ENCODE measurements around the gene TGFB1I1. TPM values are rescaled to one million over a fixed set of nuclear protein-coding genes. Genes with fewer than 3 reads are reported as not detected.
"Not testable (repeated sequence)": the region's sequence is repeated elsewhere in the genome, so short reads cannot be mapped to it uniquely, and the experiment has no call there.

Gene TGFB1I1
- total RNA-seq, 1 donor from 2014 or later, result 20.2 TPM

- DNase-seq, result peak; percentile 36
These were observed 15.9 kb downstream of the TGFB1I1 start for GRCh38 chr16:31487720-31488467.

GRCh38 chr16:31488468-31489297 lies 16.7 kb downstream of the TGFB1I1 start:
- no peak for DNase-seq

- no peak for DNase-seq
These were observed 17.3 kb downstream of the TGFB1I1 start for GRCh38 chr16:31489298-31489564.

DNA sequence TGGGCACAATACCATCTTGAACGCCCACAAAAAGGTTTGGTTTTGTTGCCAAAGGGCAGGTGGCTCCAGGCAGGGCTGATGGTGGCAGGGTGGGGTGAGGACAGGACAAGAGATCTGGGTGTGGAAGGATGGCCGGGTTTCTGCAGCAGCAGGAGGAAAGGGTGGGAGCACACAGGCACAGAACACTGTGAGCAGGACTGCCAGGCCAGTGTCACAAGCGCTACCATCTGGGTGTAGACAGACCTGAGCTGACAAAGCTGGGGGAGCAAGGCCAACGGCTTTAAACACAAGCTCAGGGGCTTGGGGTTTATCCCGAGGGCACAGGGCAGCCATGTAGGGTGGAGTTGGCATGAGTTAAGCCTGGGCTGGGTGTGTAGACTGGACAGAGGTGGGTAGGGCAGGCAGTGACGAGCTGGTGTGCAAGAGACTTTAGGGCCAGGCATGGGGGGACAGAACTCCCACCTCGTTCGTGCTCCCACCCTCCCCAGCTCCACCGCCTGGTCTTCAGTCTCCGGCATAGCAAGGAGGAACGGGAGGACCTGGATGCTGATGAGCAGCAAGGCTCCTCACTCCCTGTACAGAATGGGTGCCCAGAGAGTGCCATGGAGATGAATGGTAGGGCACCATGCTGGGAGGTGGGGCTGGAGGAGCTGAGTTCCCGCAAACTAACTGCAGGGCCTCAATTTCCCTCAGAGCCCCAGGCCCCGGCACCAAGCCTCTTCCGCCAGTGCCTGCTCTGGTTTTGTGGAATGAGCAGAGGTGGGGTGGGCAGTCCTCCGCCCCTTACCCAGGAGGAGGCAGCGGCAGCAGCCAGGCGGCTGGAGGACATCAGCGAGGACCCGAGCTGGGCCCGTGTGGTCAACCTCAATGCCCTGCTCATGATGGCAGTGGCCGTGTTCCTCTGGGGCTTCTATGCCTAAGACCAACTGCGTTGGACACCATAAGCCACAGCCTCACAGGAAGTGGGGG lies 17.9 kb downstream of the TGFB1I1 start:
- DNase-seq, result no peak

GRCh38 chr16:31491778-31492418 lies 19.9 kb downstream of the TGFB1I1 start:
- DNase-seq, result no peak

DNA sequence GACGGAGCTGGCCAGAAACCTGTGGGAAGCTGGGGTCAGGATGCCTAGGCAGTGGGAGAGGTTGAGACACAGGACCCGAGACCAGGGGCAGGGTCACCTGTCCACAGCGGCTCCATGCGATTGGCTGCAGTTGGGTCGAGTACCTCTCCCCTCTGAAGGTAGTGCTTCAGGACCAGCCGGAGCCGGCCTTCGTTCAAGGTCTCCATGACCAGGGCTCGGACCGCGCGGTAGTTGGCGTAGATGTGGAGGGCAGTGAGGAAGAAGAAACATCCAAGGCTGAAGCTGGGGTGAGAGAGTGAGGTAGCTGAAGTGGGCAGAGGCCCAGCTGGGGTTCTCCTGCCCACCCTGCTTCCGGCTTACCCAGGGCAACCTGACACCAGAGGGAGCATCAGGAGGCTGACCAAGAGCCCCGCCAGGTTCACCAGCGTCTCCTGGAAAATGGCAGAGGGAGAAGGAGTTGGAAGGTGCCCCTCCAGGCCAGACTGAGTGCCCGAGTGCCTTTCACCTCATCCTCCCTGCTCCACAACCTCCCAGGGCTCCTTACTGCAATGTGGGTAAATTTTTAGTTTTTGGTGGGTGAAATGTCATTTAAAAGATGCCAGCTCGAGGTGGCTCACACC lies 21.7 kb downstream of the TGFB1I1 start:
- no peak for DNase-seq

DNA sequence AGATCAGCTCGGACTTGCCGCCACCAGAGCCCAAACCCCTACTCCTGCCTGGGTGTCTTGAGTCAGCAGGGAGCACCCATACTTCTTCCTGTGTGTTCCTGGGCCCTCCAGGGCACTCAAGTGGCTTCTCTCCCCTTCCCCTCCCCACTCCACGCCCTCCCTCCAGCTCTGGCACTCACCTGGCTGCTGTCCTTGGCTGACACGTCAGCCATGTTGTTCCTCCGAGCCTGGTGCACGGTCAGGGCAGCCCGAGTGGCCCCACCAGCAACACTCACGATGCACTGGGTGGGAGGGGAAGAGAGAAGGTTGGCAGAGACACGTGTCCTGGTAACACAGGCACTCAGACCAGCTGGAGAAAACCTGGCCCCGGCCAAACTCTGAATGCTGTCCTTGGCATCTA lies 24.7 kb downstream of the TGFB1I1 start:
- DNase-seq, result no peak

DNA sequence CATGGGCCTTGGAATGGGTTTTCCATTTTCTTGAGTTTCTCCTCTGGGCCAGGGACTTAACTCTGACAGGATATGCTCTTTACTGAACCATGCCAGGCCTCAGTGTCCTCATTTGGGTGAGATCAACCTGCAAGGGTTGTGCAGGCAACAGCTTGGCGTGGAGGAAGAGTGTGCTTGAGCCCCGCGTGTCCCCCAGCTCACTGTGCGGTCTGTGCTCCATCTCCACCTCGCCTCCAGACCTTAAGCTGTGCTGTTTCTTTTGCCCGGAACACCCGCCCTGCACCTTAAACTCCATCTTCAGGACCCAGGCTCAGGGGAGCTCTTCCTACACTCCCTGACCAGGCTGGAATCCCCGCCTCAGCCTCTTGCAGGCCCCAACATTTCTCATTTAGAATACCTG lies 26.5 kb downstream of the TGFB1I1 start:
- no peak for DNase-seq

DNA sequence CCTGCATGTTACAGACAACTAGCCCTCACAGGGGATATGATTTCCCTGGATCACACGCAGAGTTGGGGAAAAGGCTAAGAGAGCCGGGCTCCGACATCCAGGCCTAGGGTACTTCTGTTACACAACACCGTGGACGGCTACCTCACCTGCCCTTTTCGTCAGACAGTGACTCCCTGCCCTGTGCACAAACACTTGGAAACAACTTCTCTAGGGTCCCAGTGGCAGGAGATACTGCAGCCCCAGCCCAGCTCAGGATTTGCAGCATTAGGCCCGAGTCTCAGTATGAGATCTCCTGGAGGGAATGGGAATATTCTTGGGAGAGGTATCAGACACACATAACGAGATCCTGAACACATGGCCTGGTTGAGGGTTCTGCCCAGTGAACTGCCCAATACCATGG lies 28.0 kb downstream of the TGFB1I1 start:
- DNase-seq, result no peak

DNA sequence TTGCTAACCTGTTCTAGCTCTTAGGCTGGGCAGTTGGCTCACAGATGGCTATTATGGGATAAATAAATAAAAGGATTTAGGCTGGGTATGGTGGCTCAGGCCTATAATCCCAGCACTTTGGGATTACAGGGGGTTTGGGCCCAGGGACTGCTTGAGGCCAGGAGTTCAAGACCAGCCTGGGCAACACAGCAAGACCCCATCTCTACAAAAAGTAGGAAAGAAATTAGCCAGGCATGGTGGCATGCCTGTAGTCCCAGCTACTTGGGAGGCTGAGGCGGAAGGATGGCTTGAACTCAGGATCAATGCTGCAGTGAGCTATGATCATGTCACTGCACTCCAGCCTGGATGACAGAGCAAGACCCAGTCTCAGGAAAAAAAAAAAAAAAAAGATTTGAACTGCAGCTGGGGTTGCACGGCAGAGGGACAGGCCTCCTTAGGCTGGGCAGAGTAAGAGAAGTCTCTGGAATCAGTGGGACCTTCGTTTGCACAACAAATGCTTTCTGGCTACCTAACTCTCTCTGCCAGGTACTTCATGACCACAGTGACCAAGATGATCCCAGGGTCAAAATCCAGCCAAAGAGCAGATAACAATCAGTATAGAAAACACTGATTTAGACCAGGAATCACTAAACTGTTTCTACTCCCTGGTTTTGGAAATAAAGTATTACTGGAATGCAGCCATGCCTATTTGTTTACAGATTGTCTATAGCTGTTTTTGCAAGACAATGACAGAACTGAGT lies 29.4 kb downstream of the TGFB1I1 start:
- no peak for DNase-seq

DNA sequence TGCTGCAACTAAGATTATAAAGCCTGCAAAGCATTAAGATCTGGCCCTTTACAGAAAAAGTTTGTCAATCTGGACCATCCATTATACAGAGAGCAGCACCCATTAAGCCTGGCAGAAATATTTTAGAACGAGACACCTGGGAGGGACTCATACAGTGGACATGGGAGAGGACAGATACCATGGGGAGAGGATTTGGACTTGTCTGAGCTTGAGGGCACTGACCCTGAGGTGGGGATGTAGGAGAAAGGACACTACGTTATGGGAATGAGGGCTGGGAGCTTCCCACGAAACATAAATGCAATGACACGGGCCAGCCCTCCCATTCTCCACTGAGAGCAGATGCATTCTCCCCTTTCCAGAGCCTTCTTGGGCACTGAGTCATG lies 30.0 kb downstream of the TGFB1I1 start:
- DNase-seq, result no peak

- no peak for DNase-seq
These were observed 31.0 kb downstream of the TGFB1I1 start for GRCh38 chr16:31502981-31503380.

GRCh38 chr16:31503555-31503954 lies 31.6 kb downstream of the TGFB1I1 start:
- DNase-seq, result not testable (repeated sequence)

DNA sequence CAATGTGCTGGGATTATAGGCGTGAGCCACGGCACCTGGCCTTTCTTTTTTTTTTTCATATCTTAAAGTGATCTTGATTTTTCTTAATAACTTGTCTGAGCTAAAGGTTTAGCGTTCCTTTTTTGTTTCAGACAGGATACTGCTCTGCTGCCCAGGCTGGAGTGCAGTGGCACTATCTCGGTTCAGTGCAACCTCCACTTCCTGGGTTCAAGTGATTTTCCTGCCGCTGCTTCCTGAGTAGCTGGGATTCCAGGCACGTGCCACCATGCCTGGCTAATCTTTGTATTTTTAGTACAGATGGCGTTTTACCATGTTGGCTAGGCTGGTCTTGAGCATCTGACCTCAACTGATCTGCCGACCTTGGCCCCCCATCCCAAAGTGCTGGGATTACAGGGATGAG lies 32.2 kb downstream of the TGFB1I1 start:
- DNase-seq, result no peak

- DNase-seq, result no peak
These were observed 33.5 kb downstream of the TGFB1I1 start for GRCh38 chr16:31505483-31505882.

DNA sequence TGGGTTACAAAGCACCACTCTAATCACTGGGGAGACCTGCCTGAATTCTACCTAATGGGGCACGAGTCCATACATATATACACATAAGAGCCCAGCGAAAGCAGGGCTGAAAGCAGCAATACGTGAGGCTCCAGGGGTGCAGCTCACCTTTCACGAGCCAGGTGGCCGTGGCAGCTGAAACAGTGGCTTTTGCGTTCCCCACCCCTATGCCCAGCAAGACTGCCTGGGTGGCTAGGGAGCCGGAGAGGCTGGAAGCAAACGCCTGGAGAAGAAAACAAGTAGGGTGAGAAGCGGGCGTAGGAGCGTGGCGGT lies 35.6 kb downstream of the TGFB1I1 start:
- DNase-seq, result no peak

DNA sequence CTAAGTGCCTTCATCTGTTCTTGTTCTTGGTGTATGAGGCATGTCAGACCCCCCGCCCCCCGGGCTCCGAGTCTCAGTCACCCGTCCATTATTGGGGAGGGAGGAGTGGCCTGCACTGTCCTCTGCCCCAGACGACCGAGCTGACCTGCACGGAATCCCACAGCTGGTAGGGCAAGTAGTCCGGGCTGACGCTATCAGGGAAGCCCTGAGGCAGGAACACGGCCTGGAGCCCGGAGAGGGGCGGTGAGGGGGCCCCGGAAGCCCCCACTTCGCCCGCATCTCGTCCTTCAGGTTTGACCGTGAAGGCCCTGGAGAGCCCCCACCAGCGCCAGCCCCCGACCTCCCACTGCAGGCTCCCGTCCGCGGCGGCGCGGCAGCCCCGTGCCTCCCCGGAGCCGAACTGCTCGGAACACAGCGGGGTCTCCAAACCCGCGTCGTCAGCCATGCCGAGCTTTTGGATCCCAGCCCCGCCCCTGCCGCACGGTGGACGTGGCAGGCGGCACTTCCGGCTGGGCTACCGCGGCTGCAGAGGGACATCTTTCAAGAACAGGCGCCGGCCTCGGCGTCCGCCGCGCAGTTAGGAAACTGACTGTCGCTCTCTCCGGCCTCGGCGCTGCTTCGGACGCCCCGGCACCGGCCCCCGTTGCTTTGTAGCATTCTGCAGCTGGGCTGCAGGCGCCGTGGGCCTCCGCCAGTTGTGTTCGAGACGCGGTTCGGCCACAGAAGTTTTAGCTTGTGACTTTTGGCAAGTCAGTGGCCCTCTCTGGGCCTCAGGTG lies 36.2 kb downstream of the TGFB1I1 start, which contains the start of gene RUSF1:
RUSF1 (minus strand) TSS at position 463 of the 777 bp plus-strand sequence; CDS start at position 445, 18 bp downstream.
- peak; percentile 82 for DNase-seq

- DNase-seq, result peak; percentile 65
These were observed 36.8 kb downstream of the TGFB1I1 start for GRCh38 chr16:31508706-31509195.

DNA sequence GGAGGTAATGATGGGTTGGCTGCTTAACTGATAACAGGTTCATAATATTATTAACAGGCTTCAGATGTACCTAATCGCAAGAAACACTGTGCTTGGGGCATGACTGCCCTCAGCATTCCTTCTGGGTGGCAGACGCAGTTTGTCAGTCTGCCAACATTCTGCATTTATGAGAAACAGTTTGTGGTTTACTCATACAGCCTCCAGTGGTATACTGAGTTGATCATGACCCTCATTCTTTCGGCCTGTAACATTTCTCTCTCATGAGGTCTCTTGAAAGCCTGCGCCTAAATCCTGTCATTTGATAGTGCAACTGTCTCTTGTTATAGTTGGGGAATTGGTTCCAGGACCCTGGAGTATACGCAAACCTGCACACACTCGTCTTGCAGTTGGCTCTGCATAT lies 41.2 kb downstream of the TGFB1I1 start:
- no peak for DNase-seq

DNA sequence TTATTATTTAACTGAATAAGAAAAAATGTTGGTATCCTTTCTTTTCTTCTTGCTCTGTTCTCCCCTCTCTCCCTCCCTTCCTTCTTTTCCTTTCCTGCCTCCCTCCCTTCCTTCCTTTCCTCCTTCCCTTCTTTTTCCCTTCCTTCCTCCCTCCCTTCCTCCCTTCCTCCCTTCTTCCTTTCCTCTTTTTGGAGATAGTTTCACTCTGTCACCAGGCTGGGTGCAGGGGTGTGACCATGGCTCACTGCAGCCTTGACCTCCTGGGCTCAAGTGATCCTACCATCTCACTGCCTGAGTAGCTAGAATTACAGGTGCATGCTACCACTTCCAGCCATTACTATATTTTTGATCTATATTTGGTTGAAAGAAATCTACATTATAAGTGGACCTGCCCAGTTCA lies 41.9 kb downstream of the TGFB1I1 start:
- no peak for DNase-seq

Measured in skin of body (tissue), 2 donors.